BE2C (cell line): Measurements from ENCODE around the gene PTGER4.

Experiments used
- DNase-seq: peaks from one replicate; pipeline ENCODE4 v3.0.0-alpha.2; 2020
- H3K27me3 ChIP-seq: fragments of 250-450 bp; sonication (Bioruptor Pico); 2 replicates; pipeline ENCODE4 v1.5.1; 2020; ENCODE audit warnings: mild to moderate bottlenecking
- H3K36me3 ChIP-seq: fragments of 250-450 bp; sonication (Bioruptor Pico); 2 replicates; pipeline ENCODE4 v1.5.1; 2020; ENCODE audit warnings: mild to moderate bottlenecking
- H3K4me1 ChIP-seq: fragments of 250-450 bp; sonication (Bioruptor Pico); 2 replicates; pipeline ENCODE4 v1.5.1; 2020
- H3K4me3 ChIP-seq: 2 replicates; pipeline ENCODE4 v1.5.1; 2011; ENCODE audit warnings: low read depth, low read length
- H3K9me3 ChIP-seq: fragments of 250-450 bp; sonication (Bioruptor Pico); 2 replicates; pipeline ENCODE4 v1.5.1; 2020
- TF ChIP-seq, protein P1 (sequence below): IDR thresholded peaks from 2 replicates; pipeline ENCODE4 v1.5.1; 2012; ENCODE audit warnings: mild to moderate bottlenecking, low read depth, low read length

Gene PTGER4

DNA sequence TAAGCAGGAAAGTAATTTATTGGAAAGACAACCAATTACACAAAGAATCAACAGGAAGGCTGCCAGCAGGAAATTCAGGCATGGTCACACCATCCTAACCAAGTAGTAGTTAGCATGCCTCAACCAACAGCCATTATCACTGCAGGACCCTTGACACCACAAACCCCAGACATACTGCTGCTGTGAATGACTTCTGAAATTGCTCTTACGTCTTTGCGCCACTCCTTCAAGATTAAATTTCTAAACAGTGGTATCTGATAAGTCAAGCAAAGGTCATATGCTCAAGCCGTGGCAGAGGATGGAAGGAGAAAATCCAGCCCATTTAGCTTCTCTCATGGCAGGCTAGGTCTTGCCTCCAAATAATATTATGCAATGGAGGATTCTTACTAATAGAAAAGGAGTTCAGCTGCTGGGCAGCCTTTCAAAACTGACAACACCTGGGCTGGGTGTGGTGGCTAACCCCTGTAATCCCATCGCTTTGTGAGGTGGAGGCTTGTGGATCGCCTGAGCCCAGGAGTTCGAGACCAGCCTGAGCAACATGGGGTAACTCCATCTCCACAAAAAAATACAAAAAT lies 5.0 kb upstream of the PTGER4 start:
- Histone ChIP-seq H3K9me3 (no peaks in the 10 kb centered on the region), H3K27me3 (peaks cover 60% of the 10 kb centered on the region), H3K4me1 (no peaks in the 10 kb centered on the region), H3K4me3 (no peak overlapping the region), H3K36me3 (no peaks in the 10 kb centered on the region)
- TF ChIP-seq, protein P1, sequence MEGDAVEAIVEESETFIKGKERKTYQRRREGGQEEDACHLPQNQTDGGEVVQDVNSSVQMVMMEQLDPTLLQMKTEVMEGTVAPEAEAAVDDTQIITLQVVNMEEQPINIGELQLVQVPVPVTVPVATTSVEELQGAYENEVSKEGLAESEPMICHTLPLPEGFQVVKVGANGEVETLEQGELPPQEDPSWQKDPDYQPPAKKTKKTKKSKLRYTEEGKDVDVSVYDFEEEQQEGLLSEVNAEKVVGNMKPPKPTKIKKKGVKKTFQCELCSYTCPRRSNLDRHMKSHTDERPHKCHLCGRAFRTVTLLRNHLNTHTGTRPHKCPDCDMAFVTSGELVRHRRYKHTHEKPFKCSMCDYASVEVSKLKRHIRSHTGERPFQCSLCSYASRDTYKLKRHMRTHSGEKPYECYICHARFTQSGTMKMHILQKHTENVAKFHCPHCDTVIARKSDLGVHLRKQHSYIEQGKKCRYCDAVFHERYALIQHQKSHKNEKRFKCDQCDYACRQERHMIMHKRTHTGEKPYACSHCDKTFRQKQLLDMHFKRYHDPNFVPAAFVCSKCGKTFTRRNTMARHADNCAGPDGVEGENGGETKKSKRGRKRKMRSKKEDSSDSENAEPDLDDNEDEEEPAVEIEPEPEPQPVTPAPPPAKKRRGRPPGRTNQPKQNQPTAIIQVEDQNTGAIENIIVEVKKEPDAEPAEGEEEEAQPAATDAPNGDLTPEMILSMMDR = no peak
- no peak for DNase-seq

DNA sequence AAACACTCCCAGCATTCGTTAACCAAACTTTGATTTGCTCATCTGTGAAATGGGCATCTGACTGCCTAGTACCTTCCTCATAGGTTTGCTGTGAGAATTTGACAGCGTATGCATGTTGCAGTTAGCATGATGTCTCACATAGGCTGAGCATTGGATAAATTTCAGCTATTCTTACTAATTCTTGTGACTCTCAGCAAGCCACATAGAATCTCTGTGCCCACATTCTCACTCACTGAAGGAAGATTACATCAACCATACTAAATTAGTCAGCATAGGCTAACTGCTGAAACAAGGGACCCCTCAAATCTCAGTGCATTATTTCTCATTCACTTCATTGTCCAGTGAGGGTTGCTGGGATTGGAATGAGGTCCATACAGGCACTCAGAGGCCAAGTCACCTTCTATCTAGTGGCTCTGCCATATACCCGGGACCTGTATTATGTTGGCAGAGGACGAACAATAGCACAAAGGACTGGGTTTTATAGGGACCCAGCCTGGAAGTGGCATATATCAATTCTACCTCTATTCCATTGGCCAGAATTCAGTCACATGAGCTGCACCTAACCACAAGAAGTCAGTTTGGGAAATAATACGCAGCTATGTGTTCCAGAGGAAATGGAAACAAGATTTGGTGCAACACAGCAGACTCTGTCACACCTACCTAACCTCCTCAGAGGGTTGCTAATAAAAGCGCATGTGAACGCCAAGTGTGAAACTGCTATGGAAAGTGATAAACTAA lies 4.2 kb upstream of the PTGER4 start:
- Histone ChIP-seq H3K27me3 (peaks cover 61% of the 10 kb centered on the region), H3K4me3 (no peak overlapping the region), H3K4me1 (no peaks in the 10 kb centered on the region), H3K36me3 (no peaks in the 10 kb centered on the region), H3K9me3 (no peaks in the 10 kb centered on the region)
- TF ChIP-seq, protein P1 = no peak
- no peak for DNase-seq

DNA sequence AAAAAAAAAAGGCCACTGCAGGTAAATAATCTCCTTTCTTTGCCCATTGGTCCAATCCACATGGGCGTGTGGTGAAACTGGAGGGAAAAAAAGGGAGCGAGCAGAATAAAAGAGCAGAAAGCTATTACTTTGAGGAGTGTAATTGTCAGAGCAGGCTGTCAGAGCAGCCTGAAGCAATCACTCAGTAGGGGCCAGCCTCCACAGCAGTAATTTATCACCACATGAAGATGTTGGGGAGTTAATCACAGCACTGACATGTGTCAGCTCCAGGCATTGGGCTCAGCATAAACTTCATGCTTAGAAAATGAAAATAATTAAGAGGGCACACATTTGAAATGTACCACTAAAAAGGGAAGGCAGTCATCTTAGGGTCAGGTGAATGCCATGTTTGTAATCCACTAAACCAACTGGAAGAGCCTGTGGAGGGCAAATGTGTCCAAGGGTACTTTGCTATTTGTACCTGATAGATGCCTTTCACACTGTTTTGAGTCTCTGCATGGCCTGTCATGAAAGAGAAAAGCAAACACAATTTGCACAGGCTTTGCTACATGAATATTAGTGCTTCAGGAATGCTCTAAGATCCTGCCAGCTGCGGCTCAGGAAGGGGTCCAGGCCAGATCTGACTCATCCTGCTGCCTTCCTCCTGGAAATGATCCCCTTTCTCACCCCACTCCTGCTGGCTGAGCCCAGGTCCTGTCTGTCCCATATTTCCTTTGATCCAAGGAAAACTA lies 2.9 kb upstream of the PTGER4 start:
- H3K36me3 ChIP-seq = no peaks in the 10 kb centered on the region
- peaks cover 63% of the 10 kb centered on the region for H3K27me3 ChIP-seq
- H3K9me3 ChIP-seq = no peaks in the 10 kb centered on the region
- no peak overlapping the region for H3K4me3 ChIP-seq
- TF ChIP-seq, protein P1 = no peak
- no peaks in the 10 kb centered on the region for H3K4me1 ChIP-seq
- no peak for DNase-seq

DNA sequence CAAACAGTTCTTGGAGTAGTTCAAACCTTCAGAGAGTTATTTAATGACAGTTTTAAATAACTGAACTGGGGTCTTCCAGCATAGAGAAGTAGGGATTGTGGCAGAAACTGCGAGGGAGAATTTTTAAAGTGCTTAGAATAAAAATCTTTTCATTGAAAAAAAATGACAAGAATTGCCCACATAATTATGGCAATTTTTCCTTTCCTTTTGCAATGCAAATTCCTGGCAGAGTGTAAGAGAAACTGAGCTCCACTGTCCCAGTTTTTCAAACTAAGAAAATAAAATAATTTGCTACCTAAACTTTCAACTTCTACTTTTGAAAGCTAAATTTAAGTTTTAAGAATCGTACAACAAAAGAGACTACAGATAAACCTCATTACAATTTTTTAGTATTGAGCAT lies 2.3 kb upstream of the PTGER4 start:
- Histone ChIP-seq H3K4me1 (no peaks in the 10 kb centered on the region), H3K27me3 (peaks cover 66% of the 10 kb centered on the region), H3K4me3 (no peak overlapping the region), H3K36me3 (no peaks in the 10 kb centered on the region), H3K9me3 (no peaks in the 10 kb centered on the region)
- TF ChIP-seq, protein P1 = no peak
- DNase-seq = no peak

DNA sequence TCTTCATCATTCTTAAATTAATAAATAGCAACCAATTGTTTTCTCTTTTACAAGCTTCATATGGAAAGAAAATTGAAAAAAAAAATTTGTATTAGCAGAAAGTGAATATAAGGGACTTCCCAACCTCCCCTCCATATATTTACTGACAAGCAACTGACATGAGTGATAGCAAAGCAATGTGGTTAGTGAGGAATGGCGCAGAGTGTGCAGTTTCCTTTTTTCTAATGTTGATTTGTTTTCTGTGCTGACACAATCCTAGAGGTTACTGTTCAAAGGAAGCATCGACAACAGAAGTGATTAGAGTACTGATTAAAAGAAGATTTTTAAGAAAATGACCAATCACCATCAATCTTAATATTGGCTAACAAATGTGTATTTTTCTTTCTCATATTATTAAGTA lies 1.7 kb upstream of the PTGER4 start:
- TF ChIP-seq, protein P1 = no peak
- Histone ChIP-seq H3K27me3 (peaks cover 66% of the 10 kb centered on the region), H3K9me3 (no peaks in the 10 kb centered on the region), H3K4me3 (no peak overlapping the region), H3K4me1 (no peaks in the 10 kb centered on the region), H3K36me3 (no peaks in the 10 kb centered on the region)
- no peak for DNase-seq
